ENCODE data around the gene NSMF.
A peak's percentile ranks its signal among the peaks of the same experiment; 100 is the strongest.

The NSMF gene

DNA sequence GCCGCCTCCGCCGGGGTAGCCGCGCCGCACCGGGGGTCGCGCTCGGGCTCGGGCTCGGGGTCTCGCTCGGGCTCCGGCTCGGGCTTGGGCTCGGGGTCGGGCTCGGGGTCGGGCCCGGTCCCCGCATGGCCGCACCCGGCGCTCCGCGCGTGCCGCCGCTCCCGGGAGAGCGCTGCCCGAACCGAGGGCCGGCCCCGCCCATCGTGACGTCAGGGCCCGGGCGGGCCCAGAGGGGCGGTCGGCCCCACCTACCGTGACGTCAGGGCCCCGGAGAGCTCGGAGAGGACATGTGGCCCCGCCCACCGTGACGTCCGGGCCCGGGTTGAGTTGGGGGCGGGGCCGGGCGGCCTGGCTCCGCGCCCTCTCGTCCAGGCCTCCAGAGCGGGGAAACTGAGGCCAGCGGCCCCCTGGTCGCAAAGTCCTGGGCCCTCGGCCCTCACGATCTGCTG is at the start of gene NSMF:
Gene NSMF (minus strand): TSS at position 183 of the 449 bp plus-strand sequence. CDS start 232 bp downstream, outside the sequence.
- TF ChIP-seq, protein P1, sequence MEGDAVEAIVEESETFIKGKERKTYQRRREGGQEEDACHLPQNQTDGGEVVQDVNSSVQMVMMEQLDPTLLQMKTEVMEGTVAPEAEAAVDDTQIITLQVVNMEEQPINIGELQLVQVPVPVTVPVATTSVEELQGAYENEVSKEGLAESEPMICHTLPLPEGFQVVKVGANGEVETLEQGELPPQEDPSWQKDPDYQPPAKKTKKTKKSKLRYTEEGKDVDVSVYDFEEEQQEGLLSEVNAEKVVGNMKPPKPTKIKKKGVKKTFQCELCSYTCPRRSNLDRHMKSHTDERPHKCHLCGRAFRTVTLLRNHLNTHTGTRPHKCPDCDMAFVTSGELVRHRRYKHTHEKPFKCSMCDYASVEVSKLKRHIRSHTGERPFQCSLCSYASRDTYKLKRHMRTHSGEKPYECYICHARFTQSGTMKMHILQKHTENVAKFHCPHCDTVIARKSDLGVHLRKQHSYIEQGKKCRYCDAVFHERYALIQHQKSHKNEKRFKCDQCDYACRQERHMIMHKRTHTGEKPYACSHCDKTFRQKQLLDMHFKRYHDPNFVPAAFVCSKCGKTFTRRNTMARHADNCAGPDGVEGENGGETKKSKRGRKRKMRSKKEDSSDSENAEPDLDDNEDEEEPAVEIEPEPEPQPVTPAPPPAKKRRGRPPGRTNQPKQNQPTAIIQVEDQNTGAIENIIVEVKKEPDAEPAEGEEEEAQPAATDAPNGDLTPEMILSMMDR (IDR thresholded peaks at IDR 0.05) = no peak
- Mint-ChIP-seq H3K9me3 (no peaks in the 10 kb centered on the region), H3K27ac (no peak within 1 kb of the TSS), H3K4me3 (no peak within 1 kb of the TSS), H3K36me3 (ENCODE audit: low read depth) (peaks cover 12% of the 10 kb centered on the region), H3K27me3 (ENCODE audit: low read depth, poor library complexity) (peaks cover 16% of the 10 kb centered on the region), H3K4me1 (peaks cover 19% of the 10 kb centered on the region)
- peak; percentile 97 for DNase-seq

- TF ChIP-seq, protein P1 (IDR thresholded peaks at IDR 0.05) = no peak
Measured at GRCh38 chr9:137506702-137507171, 47.6 kb upstream of the NSMF start.

DNA sequence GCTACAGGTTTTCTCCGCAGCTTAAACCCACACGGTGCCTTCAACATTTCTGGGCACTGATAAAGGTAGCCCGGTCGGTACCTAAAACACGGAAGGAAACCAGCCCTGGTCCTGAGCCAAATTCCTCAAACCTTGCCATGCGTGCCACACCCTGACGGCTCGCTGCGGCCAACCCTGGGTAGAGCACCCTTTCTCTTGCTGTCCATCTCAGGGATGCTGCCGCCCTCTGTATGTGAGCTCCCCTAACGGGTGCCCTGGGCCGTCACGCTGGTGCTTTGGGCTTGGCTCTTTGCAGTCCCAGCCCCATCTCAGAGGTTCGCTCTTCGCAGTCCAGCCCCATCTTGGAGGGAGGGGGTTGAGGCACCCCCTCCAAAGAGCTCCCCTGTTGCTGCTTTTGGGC is 47.1 kb upstream of the NSMF start:
- TF ChIP-seq, protein P1 (IDR thresholded peaks at IDR 0.05) = no peak
- no peak overlapping the region for H3K27ac Mint-ChIP-seq

More at GRCh38 chr9:137506702-137507171, 47.6 kb upstream of the NSMF start:
- Mint-ChIP-seq H3K4me3 (no peak overlapping the region), H3K9me3 (peaks cover 51% of the 10 kb centered on the region), H3K4me1 (no peaks in the 10 kb centered on the region), H3K36me3 (ENCODE audit: low read depth) (peaks cover 22% of the 10 kb centered on the region), H3K27me3 (ENCODE audit: low read depth, poor library complexity) (peaks cover 32% of the 10 kb centered on the region), H3K27ac (no peak overlapping the region)
- no peak for DNase-seq

GRCh38 chr9:137505421-137506140 is 46.4 kb upstream of the NSMF start:
- H3K4me3 Mint-ChIP-seq = no peak overlapping the region
- TF ChIP-seq, protein P1 (IDR thresholded peaks at IDR 0.05) = no peak
- H3K9me3 Mint-ChIP-seq = peaks cover 50% of the 10 kb centered on the region
- no peak for DNase-seq
- H3K27me3 Mint-ChIP-seq (ENCODE audit: low read depth, poor library complexity) = peaks cover 32% of the 10 kb centered on the region
- H3K4me1 Mint-ChIP-seq = no peaks in the 10 kb centered on the region
- H3K27ac Mint-ChIP-seq = no peak overlapping the region
- peaks cover 24% of the 10 kb centered on the region for H3K36me3 Mint-ChIP-seq (ENCODE audit: low read depth)

More for the DNA sequence above, 47.1 kb upstream of the NSMF start:
- peaks cover 32% of the 10 kb centered on the region for H3K27me3 Mint-ChIP-seq (ENCODE audit: low read depth, poor library complexity)
- H3K4me3 Mint-ChIP-seq = no peak overlapping the region
- DNase-seq = no peak
- H3K9me3 Mint-ChIP-seq = peaks cover 53% of the 10 kb centered on the region
- H3K36me3 Mint-ChIP-seq (ENCODE audit: low read depth) = peaks cover 24% of the 10 kb centered on the region
- no peaks in the 10 kb centered on the region for H3K4me1 Mint-ChIP-seq

- no peak overlapping the region for H3K4me3 Mint-ChIP-seq
- peaks cover 32% of the 10 kb centered on the region for H3K27me3 Mint-ChIP-seq (ENCODE audit: low read depth, poor library complexity)
- DNase-seq = no peak
- H3K9me3 Mint-ChIP-seq = peaks cover 44% of the 10 kb centered on the region
- H3K27ac Mint-ChIP-seq = no peak overlapping the region
- peaks cover 22% of the 10 kb centered on the region for H3K36me3 Mint-ChIP-seq (ENCODE audit: low read depth)
- no peaks in the 10 kb centered on the region for H3K4me1 Mint-ChIP-seq
- TF ChIP-seq, protein P1 (IDR thresholded peaks at IDR 0.05) = no peak
Measured at GRCh38 chr9:137504432-137504777, 45.3 kb upstream of the NSMF start.
